HG02970 (cell line): ENCODE results near the gene TBXAS1.
A peak's percentile ranks its signal among the peaks of the same experiment; 100 is the strongest.

Experiments
- ATAC-seq: cut with Tn5 transposase; IDR thresholded peaks from one replicate; pipeline ENCODE4 v1.9.1; 2021; ENCODE audit warnings: mild to moderate bottlenecking, moderate library complexity, moderate number of reproducible peaks; ENCODE audit not compliant: unreplicated experiment, low FRiP score

Gene TBXAS1

DNA sequence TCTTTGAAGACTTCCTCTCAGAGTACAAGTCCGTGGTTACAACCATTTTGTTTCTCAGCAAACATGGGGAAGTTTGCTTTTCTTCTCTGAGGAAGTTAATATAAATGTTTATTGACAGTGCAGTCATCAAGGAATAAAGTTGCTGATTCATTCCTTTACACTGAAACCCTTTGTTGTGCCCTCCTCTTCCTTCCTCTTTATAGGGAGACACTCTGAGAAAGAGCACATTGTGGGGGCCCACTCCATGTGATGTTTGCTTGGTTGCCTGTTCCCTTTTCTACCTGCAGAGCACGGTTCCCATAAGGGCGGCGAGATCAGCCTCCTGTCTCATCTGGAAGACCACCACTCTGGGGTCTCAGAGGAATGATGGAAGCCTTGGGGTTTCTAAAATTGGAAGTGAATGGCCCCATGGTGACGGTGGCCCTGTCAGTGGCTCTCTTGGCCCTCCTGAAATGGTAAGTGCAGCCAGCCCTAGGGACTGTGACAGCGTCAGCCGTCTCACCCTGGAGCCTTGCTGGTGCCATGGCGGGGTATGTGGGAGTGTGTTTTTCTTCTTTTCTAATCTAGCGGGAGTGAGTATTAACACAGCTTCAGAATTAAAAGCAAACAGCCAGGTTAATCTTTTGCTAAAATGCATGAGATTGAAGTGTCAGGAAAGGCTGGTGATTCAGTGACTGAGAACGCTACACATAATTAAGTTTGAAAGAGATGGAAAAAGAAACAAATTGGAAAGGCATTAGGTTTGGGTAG is at the start of gene TBXAS1:
TSS of gene TBXAS1 (plus strand) at position 240 of the 750 bp plus-strand sequence. CDS start at position 367, 127 bp downstream.
- ATAC-seq = no peak

DNA sequence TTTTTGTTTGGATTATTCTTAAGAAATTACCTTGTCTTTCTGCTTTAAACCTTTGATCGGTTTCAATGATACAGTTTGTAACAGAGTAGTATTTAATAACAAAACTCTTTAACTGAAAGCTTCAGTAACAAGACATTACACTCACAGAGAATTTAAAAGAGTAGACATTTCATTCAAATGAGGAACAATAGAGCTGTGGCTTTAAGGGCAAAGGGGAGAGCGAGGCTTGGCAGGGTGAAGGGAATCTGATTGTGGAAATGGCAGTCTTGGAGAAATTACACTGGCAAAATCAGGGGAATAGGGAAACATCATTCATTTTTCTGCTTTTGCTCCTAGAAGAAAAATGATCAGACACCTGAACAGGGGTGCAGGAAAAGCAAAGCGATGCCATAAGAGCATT is 46.1 kb upstream of the TBXAS1 start:
- ATAC-seq = no peak

DNA sequence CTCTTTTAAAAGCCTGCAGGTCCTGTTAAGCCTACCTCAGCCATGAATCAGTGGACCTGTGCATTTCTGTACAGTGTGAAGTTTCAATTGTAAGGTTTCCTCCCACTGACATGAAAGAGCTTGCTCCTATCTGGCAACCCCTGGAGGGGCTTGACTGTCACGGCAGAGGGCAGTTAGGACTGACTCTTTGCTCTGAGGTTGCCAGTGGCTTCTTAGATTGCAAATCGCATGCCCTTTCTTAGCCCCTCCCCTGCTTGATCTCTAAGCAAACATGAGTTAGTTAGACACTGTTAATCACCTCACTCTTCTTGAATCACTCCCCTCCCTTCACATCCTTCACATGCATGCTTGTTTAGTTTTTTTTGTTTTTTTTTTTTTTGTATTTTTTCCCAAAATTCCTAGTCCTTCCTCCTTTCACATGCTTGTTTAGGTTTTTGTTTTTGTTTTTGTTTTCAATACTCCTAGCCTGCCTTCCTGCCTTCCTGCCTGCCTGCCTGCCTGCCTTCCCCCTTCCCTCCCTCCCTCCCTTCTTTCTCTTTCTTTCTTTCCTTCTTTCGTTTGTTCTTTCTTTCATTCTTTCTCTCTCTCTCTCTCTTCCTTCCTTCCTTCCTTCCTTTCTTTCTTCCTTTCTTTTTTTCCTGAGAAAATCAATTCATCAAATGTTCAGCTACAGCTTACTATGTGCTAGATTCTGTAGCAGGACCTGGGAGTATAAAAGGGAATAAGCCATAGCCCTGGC is 45.2 kb upstream of the TBXAS1 start:
- ATAC-seq = no peak

DNA sequence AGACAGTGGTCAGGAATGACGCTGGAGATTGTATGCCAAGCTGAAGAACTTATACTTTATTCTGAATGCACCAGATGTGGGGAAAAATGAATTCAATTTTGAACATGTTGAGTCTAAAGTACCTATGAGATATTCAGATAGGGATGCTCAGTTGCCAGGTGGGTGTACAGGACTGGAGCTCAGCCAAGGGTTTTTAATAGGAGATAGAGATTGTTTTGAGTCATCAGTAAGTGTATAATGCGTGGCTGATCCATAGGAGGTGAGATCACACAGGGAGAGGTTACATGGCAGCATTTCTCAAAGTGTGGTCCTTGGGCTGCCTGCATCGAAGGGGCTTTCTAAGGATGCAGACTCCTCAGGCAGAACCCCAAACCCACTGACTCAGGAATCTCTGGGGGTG is 44.4 kb upstream of the TBXAS1 start:
- ATAC-seq = no peak

DNA sequence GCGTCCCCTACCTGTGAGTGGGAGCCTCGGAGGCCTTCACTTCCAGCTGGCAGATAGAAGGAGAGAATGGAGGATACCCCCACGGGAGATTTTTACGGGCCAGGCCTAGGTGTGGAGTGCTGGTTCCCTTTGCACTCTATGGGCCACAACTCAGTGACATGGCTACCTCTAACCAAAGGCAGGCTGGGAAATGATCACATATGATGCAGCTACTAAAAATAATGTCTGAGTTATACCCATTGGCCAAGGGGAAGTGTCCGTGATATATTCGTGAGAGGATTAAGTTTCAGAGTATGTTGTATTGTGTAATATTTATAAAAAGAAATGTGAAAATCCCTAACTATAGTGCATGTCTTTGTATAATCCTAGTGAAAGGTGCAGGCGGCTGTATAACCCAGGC is 37.7 kb upstream of the TBXAS1 start:
- ATAC-seq = no peak

DNA sequence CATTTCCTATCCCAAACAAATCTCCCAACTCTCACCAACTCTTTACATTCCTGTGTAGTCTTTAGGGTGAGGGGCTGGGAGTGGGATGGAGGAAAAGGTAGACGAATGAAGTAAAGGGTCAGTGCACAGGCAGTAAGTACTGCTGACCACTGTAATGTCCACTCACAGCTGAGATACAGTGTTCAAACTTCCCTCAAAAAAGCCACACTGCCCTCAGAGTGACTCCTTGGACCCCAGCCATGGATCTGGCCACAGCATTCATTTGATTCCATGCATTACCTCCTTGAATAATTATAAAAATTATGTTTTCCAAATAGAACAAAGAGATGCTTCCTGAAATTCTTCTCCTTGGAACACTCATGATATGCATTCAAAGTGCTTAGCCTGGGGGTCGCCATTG is 31.5 kb upstream of the TBXAS1 start:
- ATAC-seq = no peak

DNA sequence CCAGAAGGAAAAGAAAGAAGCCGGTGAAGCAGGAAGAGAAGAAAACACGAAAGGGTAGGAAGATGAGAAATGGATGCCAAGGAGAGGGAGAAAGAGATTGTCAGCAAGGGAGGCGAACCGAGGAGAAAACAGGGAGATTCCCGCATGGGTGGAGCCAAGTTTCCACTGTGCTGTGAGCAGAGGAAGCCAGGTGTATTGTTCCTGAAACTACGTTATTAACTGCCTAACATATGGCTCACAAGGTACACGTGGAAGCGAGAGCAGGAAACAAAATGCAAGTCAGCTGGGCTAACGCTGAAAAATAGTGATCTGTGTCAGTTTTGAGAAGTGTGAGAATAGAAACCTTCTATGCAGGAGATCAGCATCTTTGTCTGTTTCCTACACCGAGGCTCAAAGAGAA is 30.8 kb upstream of the TBXAS1 start:
- peak; percentile 49 for ATAC-seq

DNA sequence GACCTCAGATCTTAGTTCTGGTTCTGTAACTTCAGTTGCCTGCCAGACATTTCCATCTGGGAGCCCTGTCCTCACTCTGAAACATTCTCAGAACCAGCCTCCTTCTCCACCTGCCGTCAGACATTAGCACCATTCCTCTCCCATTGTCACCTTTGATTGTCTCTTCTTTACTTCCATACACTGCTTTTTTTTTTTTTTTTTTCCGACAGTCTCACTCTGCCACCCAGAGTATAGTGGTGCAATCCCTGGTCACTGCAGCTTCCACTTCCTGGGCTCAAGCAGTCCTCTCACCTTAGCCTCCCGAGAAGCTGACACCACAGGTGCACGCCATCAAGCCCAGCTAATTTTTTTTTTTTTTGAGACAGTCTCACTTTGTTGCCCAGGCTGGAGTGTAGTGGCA is 30.2 kb upstream of the TBXAS1 start:
- no peak for ATAC-seq

DNA sequence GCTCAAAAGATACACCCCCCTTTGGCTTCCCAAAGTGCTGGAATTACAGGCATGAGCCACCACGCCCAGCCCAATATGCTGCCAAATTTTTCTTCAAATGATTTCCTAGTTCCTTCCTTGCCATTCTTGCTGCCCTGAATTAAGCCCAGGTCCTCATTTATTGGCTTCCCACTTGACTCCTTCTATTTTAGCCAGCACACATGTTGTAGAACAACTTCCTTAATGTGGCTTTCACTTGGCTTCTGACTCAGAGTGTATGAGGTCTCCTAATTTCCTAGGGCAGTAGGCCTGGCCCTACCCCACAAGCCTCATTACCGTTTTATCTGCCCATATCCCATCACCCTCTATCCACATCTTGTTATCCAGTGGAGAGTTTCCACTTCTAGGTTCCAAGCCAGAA is 29.5 kb upstream of the TBXAS1 start:
- ATAC-seq = no peak

DNA sequence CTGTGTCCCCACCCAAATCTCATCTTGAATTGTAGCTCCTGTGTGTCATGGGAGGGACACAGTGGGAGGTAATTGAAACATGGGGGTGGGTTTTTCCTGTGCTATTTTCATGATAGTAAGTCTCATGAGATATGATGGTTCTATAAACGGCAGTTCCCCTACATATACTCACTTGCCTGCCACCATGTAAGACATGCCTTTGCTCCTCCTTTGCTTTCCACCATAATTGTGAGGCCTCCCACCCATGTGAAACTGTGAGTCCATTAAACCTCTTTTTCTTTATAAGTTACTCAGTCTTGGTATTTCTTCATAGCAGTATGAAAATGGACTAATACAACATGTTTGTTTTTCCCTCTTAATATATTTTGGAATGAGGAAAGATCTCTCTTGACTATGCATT is 24.5 kb upstream of the TBXAS1 start:
- ATAC-seq = no peak

DNA sequence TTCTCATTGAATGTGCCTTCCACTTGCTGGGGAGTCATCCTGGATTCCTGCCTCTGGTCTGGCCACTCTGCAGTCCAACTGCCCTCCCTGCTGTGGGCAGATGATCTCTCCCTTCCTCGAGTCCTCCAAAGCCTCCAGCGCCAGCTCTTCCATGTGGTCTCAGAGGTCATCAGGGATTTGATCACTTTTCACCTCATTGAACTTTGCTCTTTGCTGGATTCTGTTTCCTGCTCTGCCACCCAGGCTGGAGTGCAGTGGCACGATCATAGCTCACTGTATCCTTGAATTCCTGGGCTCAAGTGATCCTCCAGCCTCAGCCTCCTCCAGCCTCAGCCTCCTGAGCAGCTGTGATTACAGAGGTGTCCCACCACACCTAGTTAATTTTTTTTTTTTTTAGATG is 22.1 kb upstream of the TBXAS1 start:
- ATAC-seq = no peak

DNA sequence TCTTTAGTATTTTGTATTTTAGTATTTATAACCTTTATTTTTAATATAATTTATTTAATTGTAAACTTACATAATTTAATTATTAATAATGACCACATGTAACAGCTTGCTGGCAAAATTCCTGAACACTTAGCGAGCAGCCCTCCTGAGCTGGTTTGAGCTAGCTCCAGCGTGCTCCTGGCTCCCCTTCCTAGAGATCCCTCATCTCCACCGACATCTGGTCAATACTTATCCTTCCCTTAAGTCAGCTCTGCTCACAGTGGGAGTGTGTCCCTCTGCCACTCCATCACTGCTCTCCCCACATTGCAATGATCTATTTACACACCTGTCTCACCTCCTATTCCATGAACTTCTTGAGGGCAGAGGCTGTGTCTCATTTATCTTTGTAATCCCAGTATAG is 20.6 kb upstream of the TBXAS1 start:
- ATAC-seq = no peak

DNA sequence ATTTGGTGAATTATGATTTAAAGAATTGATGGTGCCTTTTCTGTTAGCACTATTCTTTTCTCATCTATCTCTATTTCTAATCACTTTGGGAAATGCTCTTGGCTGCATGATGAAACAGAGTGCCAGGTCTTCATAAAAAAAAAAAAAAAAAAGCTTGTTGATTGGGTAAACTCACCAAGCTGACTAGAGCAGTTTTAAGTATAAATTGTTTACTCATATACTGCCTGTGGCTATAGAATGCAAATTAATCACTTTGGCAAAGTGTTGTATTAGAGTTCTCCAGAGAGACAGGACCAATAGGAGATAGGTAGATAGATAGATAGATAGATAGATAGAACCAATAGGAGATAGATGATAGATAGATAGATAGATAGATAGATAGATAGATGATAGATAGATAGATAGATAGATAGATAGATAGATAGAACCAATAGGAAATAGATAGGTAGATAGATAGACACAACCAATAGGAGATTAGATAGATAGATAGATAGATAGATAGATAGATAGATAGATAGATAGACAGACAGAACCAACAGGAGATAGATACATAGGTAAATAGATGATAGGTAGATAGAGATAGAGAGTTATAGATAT is 20.1 kb upstream of the TBXAS1 start:
- ATAC-seq = no peak

DNA sequence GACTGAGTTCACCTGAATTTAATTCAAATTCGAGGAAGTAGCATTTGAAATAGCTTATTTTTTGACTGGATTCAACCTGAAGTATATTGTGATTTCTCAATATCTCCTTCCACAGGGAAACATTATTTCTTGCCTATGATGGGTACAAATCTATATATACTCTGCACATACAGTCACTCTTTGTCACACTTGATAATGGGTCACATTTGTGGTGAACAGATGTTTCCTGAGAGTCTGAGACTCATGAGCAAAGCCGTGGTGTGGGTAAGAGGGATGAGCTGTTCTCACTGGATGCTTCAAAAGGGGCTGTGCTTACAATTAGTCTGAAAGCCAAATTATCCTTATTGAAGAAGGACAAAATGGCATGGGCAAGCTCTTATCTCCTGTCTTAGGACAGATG is 18.0 kb upstream of the TBXAS1 start:
- ATAC-seq = no peak

DNA sequence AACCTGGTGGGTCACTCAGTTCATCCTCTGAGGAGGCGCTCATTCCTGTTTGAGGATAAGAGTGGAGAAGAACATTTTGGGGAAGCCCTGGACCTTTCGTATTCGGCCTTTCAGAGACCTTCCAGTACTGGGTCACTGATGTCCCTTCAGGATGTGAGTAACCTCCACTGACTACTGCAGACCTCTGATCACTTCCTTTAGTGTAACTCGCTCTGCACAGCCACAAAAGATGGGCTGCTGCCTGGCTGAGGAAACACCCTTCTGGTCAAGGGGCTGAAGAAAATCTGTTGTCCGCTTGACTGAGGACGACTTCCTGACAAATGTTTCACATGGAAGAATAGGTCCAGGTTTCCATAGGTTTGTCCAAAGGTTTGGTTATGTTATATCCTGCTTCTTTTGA is 15.9 kb upstream of the TBXAS1 start:
- no peak for ATAC-seq

DNA sequence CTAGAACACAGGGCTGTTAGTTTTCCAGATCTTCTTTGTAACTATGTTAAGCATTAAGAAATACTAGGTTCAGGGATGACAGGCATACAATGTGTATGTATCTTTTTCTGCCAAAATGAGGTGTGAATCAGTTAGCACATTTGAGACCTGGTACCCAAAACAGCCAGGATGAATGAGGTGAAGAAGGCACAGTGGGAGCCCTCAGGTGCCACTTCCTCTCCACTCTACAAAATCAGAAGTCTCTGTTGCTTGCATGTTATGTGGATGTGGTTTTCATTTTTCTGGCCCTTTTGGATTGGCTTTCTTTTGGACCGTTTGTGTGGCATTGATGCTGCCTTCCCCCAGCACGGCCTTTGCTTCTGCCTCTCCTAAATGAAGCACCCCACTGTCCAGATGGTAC is 15.4 kb upstream of the TBXAS1 start:
- no peak for ATAC-seq

DNA sequence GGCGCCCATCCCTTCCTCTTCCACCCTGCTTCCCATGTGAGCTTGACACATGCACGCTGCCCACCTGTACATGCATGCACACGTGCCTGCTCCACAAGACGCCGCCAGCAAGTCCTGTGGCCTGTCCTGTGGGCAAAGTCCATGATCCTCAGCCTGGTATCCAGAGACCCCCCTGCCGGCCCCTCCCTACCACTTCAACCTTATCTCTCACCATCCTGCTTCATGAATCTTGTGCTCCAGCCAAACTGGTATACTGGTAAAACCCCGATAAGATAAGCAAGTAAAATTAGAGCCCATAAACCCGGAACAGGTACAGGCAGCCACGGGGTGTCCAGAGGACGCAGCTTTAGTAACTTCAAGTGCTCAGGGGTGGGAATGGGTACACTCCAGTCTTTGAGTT is 11.8 kb upstream of the TBXAS1 start:
- no peak for ATAC-seq

DNA sequence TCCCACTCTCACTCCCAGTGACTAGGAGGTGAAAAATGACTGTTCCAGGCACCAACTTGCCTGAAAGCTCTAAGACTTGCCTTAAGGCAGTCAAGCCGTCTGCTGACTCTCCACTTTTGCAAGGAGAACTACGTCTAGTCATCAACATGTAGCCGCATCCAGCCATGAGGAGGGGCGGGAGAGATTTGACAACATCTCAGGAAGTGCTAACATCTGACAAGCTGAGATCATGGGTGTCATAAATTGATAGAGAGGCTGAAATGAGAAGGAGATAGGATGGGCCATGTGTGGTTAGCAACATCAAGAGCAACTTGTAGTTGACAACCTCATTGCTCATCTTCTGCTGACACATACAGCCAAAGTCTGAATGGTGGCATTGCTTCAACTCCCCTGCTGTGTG is 9.0 kb upstream of the TBXAS1 start:
- no peak for ATAC-seq

DNA sequence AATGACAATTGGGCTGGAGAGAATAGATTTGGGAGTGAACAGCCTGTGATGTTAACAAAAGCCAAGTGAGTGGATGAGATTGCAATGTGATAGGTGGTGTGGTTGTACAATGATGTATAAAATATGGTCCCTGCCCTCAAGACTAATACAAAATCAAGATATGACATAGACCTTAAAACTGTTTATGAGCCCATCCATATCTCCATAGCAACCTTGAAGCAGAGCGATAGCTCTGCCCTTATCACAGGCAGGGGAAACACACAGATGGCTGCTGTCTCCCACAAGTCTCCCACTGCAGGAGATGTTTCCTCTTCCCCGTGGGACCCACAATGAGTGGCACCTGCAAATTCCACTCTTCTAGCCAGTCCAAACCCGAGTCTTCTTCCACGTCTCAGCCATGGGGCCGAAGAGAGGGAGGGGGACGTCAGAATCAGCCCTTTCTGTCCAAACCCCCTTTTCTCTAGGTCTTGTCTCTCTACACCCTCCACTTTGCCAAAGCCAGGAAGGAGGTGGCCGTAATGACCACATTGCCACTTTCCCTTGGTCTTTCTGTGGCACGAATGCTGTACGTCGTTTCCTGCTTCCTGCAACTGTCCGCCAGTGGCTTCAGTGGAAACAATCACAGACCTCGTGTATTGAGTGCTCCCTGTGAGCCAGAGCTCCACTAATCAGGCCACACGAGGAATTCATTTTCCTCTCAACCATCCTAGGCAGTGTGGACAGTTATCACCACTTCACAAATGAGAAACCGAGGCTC is 7.5 kb upstream of the TBXAS1 start:
- ATAC-seq = no peak

DNA sequence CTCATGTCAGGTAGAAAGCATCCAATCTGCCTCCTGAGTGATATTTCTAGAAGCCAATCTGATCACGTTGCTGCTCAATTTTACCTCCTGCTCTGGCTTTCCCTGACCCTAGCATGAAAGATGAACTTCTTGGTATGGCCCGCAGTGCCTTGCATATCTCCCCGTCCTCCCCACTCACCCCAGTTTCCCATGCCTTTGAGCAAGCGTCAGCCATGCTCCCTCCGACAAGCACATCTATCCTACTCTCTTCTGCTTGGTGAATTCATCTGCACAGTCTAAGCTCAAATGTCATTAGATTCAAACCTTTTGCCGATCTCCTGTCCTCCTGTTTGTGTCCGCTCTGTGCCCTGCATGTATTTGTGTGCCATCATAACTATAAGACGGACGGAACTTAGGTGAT is 6.2 kb upstream of the TBXAS1 start:
- ATAC-seq = no peak

DNA sequence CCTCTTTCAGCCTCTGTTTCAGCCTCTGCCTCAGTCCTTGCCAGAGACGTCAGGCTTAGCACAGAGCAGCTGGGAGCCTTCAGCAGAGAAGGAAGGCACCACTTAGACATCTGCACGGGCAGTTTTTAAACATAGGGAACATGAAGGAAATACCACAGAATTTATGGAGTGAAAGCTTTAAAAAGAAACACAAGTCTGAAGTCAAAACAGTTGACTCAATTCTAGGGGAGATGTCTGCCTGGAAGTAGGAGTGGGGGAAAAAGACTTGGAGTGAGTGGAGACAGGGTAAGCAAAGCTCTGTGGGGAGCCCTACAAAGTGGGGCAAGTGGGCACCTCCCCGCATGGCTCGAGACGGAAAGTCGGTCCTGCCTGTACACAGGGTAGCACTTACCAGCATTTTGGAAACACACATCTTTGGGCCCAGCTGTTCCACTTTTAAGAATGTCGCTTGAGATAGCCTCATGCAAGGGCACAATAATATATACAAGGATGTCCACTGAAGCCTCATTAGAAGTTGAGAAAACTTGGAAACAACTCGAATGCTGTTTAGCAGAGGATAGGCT is 5.0 kb upstream of the TBXAS1 start:
- ATAC-seq = no peak
